ENCODE results near the gene FOXA3. TPM values are rescaled to one million over a fixed set of nuclear protein-coding genes. Genes with fewer than 3 reads are reported as not detected.

The FOXA3 gene
- total RNA-seq (2014; rRNA removed; shearing (Covaris generic)) (not detected in 2 replicates), total RNA-seq (2022) (0.57 TPM in 1 of 2 replicates, not detected in the other), Bru-seq, nascent RNA (percentile 10 among the genes with signal in this experiment), BruChase-seq, experiment 1, labeled RNA remaining after a 6-hour chase (percentile 16 among the genes with signal in this experiment), BruChase-seq, experiment 2, labeled RNA remaining after a 2-hour chase (percentile 15 among the genes with signal in this experiment)
- long read RNA-seq = 0 reads

- peaks cover 34% of the 10 kb centered on the region for H3K79me2 ChIP-seq (ENCODE audit: insufficient read depth, low read depth, low read length)
Measured at GRCh38 chr19:45863840-45864628, at the start of gene FOXA3. FOXA3 (plus strand) TSS chr19:45864326; CDS start chr19:45864457, 131 bp downstream.

GRCh38 chr19:45814851-45815480 is 49.2 kb upstream of the FOXA3 start, which contains the start of gene RSPH6A:
RSPH6A (minus strand) TSS chr19:45815308; CDS start chr19:45815176, 132 bp downstream.
- H3K4me3 ChIP-seq (ENCODE audit: low read depth, low read length, poor library complexity, severe bottlenecking) = no peak within 1 kb of the TSS
- no TSS peak for BruUV-seq (replicated peaks)
- no peak within 1 kb of the TSS for H3K27ac ChIP-seq (ENCODE audit: low read depth, low read length, poor library complexity, severe bottlenecking)
- H4K20me1 ChIP-seq (ENCODE audit: insufficient read depth, low read length) = no peaks in the 10 kb centered on the region
- peaks cover 28% of the 10 kb centered on the region for H3K36me3 ChIP-seq (ENCODE audit: insufficient read depth, low read length)
- DNase-seq (ENCODE audit: low spot score) = no peak
- H3K9me2 ChIP-seq (ENCODE audit: insufficient read depth, low read length) = no peaks in the 10 kb centered on the region
- H3K4me2 ChIP-seq (ENCODE audit: low read length) = no peak within 1 kb of the TSS
- no peak within 1 kb of the TSS for H2AFZ ChIP-seq (ENCODE audit: low read length)
- no peaks in the 10 kb centered on the region for H3K79me2 ChIP-seq (ENCODE audit: insufficient read depth, low read depth, low read length)
- peaks cover 10% of the 10 kb centered on the region for H3K4me1 ChIP-seq (ENCODE audit: insufficient read depth, low read length, poor library complexity, severe bottlenecking)
- TF ChIP-seq CTCF (conservative IDR thresholded peaks at IDR 0.05; ENCODE audit: low read length) (no peak), EZH2phosphoT487 (IDR thresholded peaks at IDR 0.05; ENCODE audit: borderline replicate concordance, low read depth, low read length) (no peak)
- no peaks in the 10 kb centered on the region for H3K9me3 ChIP-seq (ENCODE audit: low read length)
- intact Hi-C loops (cut with micrococcal nuclease; ENCODE audit: unreplicated experiment) = no loop called here
- ChIA-PET POLR2A (interaction anchor here (0.6 kb wide), 1 partner anchor 12 kb away, joined by 4 read pairs; no protein-coding TSS in a partner anchor), CTCF (ENCODE audit: unreplicated experiment) (no interaction called here)

More at GRCh38 chr19:45863840-45864628, at the start of gene FOXA3:
- peak within 1 kb of the TSS; percentile 69; the same call in 1 of the 2 replicates for H2AFZ ChIP-seq (ENCODE audit: low read length)
- peak within 1 kb of the TSS; percentile 82 for H3K4me3 ChIP-seq (ENCODE audit: low read depth, low read length, poor library complexity, severe bottlenecking)
- TF ChIP-seq EZH2phosphoT487 (IDR thresholded peaks at IDR 0.05; ENCODE audit: borderline replicate concordance, low read depth, low read length) (peak; percentile 63; the same call in 1 of the 2 replicates), CTCF (conservative IDR thresholded peaks at IDR 0.05; ENCODE audit: low read length) (peak; percentile 77)
- BruUV-seq (replicated peaks) = no TSS peak
- peak within 1 kb of the TSS; percentile 91 for H3K4me2 ChIP-seq (ENCODE audit: low read length)
- no peaks in the 10 kb centered on the region for H3K9me3 ChIP-seq (ENCODE audit: low read length)
- ChIA-PET CTCF (ENCODE audit: unreplicated experiment) (interaction anchor here (0.9 kb wide), 1 partner anchor 18 kb away, joined by 4 read pairs; no protein-coding TSS in a partner anchor), POLR2A (interaction anchor here (0.7 to 2.1 kb wide), 5 partner anchors 18 to 460 kb away, joined by 3 to 8 read pairs (median 4); partner anchors contain the start of genes MYPOP and SIX5)
- peaks cover 20% of the 10 kb centered on the region for H3K4me1 ChIP-seq (ENCODE audit: insufficient read depth, low read length, poor library complexity, severe bottlenecking)
- H3K9me2 ChIP-seq (ENCODE audit: insufficient read depth, low read length) = no peaks in the 10 kb centered on the region
- intact Hi-C loops (cut with micrococcal nuclease; ENCODE audit: unreplicated experiment) = loop anchor here (1.0 kb wide), 1 partner anchor 19 kb away; no protein-coding TSS in a partner anchor
- no peak within 1 kb of the TSS for H3K27ac ChIP-seq (ENCODE audit: low read depth, low read length, poor library complexity, severe bottlenecking)
- peak; percentile 64 for DNase-seq (ENCODE audit: low spot score)
- H4K20me1 ChIP-seq (ENCODE audit: insufficient read depth, low read length) = no peaks in the 10 kb centered on the region
- H3K36me3 ChIP-seq (ENCODE audit: insufficient read depth, low read length) = peaks cover 18% of the 10 kb centered on the region

Data from OCI-LY7 (cell line).